Activated effector memory CD4-positive, alpha-beta T cell treated with Interleukin-2 at 50 U/mL for 16 hours (primary cell): ENCODE results near the gene SLC12A8.

Source experiments
- DNase-seq: peaks from one replicate; pipeline ENCODE4 v3.0.0-alpha.2; 2020

Gene SLC12A8

GRCh38 chr3:125212509-125213363 is at the start of gene SLC12A8:
Gene SLC12A8 (minus strand): TSS chr3:125212748. CDS start chr3:125211349, 1,399 bp downstream.
- no peak for DNase-seq

DNA sequence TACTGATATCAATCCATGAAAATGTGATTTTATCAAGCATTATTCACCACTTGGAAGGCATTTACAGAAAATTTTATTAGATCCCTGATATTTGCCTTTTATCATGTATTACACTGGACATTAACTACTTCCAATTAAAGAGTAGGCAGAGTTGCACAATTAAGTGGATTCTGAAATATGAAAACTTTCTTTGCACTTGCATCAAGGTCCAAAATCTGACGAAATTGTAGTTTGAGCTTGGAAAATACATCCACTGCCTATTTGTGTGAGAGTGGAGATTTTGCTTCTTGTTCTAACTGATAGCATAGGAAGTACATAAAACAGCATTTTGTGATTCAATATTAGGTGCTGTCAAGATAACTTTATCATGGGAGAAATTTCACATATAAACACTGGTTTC is 49.6 kb upstream of the SLC12A8 start:
- DNase-seq: no peak

DNA sequence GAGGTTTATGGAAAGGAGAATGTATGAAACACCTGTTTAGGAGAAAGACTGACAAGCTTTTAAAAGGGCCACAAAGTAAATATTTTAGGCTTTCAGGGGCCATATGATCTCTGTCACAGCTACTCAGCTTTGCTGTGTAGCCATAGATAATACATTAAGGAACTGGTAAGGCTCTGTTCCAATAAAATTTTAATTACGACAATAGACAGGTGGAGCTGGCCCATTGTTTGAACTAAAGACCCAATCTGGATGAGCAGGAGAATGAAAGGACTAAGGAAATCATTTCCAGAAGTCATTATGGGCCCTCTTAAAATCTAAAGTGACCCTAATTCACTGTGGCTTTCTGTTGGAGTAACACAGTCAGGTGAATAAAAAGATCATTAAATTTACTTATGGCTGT is 48.5 kb upstream of the SLC12A8 start:
- DNase-seq: no peak

GRCh38 chr3:125260158-125260557 is 47.6 kb upstream of the SLC12A8 start:
- no peak for DNase-seq

DNA sequence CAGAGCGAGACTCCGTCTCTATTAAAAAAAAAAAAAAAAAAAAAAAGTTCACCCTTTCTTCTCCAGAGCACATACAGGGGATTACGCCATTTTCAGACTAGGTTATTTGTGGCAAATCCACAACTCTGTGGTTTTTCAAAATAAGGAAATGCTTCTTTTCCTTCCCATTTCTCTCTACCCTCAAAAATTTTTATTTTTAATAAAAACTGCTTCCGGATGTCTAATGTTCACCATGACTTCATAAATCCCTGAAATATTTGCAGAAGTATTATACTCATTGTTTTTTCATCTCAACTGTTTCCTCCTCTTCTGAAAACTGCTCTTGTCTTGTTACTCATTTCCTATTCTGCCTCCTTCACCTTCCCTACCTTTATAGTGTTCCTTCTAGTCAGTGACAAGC is 45.0 kb upstream of the SLC12A8 start:
- no peak for DNase-seq

- DNase-seq: no peak
Measured at GRCh38 chr3:125256675-125257074, 44.1 kb upstream of the SLC12A8 start.

DNA sequence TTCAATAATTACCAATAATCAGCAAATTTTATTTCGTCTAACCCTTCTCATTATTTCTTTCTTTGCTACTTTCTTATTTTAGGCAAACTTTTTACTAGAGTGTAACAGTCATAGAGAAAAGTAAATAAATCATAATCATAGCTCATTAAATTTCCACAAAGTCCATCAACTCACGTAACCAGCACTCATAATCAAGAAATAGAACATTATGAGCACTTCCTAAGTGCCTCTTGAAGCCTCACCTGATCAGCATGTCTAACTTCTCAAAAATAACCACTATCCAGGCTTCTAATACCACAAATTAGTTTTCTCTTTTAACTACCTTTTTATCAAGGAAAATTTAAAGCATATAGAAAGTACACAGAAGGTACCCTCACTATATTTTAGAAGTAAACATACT is 38.4 kb upstream of the SLC12A8 start:
- no peak for DNase-seq

DNA sequence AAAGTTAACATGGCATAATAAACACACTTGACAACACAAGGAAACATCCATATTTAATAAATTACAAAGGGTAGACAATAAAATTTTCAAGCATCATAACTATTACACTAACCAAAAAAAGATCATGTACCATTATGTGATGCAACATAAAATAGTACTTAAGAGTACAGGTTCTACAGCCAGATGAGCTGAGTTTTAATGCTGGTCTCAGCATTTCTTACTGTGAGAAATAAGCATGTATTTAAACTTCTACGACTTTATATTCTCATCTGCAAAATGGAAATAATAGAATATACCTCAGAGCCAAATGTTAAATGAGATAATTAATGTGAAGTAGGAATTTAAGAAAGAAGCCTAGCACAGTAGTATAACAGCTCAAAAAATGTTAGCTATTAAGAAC is 33.7 kb upstream of the SLC12A8 start:
- DNase-seq: no peak

DNA sequence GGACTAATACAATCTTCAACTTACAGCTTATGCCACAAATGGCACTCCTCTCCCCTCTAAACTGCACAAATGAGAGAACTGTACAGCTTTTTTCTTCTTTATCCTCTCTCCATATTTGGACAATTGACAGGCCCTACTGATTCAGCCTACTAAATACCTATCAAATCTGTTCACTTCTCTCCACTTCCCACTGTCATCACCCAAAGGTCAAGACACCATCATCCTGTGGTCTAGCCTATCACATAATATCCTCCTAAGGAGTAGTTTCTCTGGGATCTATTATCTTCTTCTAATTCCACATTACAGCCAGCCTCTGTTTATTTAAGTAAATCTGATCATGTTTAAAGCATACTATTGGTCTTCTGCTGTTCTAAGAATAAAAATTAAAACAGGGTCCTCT is 33.0 kb upstream of the SLC12A8 start:
- no peak for DNase-seq

GRCh38 chr3:125240496-125240895 is 27.9 kb upstream of the SLC12A8 start:
- no peak for DNase-seq

GRCh38 chr3:125239266-125239665 is 26.7 kb upstream of the SLC12A8 start:
- DNase-seq: no peak

GRCh38 chr3:125238759-125239158 is 26.2 kb upstream of the SLC12A8 start:
- DNase-seq: no peak

GRCh38 chr3:125236331-125236903 is 23.9 kb upstream of the SLC12A8 start:
- DNase-seq: no peak

DNA sequence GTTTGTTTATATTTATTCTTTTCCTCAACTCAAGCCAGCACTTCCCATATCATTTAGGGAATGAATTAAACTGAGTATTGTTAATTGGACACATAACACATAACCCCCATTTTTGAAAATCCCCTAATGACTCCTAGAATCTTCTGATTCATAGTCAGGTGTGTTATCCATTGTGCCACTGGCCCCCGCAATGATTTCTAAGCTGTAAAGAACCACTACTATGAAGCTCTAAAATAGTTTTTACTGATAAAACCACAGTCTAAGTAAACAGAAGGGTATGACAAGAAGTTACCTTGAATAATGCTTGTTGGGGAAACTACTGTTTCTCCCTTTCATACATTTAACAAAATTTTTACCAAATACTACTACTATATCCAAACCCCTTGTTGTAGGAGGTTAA is 22.3 kb upstream of the SLC12A8 start:
- no peak for DNase-seq

- DNase-seq: no peak
Measured at GRCh38 chr3:125232401-125232800, 19.9 kb upstream of the SLC12A8 start.

DNA sequence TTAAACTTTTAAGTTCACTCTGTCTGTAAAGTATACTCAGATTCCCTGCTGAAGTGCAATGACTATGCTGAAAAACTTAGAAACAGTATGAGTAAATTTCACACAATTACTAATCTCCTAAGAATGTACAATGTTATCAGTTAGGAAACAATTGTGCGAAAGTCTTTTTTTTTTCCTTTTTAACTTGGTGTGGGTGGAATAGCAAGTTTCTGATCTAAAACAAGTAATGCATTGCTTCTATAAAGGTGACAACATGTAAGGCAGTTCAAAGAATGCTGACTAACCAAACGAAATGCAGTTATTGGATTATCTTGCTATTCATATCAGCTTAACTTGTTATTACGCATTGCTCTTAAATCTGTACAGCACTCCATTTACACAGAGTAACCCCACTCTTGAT is 19.3 kb upstream of the SLC12A8 start:
- no peak for DNase-seq

DNA sequence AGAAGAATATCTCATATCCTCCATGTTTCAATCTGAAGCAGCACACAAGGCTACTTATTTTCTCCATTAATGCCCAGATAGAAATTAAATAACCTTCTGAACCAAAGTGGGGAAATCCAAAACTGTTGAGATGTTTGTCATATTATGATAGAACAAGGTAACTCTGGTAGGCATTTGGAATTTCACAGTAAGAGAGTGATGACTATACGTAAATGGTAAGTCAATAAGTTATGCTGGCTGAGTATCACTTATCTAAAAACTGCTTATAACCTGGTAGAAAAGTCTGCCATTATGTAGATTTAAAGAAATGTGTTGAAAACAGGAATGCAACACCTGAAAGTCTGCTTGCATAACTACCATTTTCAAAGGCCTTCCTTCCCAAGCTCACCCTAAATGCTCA is 17.2 kb upstream of the SLC12A8 start:
- DNase-seq: no peak

GRCh38 chr3:125229168-125229567 is 16.6 kb upstream of the SLC12A8 start:
- DNase-seq: no peak

- no peak for DNase-seq
Measured at GRCh38 chr3:125221831-125222230, 9.3 kb upstream of the SLC12A8 start.

DNA sequence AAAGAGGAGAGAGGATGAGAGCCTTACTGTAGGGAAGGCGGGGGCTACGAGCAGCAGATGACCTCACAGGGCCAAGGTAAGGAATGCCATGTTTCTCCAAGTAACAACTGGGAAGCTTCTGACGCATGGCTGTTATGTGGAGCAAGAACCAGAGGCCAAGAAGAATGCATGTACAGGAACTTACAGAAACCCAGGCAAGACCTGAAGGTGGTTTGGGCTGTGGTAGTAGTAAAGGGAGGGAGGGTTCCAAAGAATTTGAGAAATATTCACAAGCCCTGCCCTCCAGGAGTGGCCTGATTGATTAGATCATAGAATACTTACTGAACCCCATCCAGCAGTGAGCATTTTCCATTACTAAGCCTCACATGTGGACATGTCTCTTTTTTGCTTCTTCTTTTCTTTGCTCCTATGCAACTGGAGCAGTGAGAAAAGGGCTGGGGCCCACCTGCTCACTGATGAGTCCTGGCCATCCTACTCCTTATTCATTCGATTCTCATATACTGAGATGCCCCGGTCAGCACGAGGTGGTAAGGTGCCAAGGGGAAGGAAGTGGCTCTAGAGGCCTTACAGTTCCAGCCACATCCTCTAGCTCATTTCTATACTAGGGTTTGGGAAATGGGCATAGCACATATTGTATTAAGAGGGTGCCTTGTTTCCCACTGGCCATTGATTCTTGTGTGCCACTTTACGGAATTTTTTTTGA is 8.3 kb upstream of the SLC12A8 start:
- no peak for DNase-seq

GRCh38 chr3:125220183-125220582 is 7.6 kb upstream of the SLC12A8 start:
- no peak for DNase-seq

- DNase-seq: no peak
Measured at GRCh38 chr3:125219261-125219701, 6.7 kb upstream of the SLC12A8 start.

DNA sequence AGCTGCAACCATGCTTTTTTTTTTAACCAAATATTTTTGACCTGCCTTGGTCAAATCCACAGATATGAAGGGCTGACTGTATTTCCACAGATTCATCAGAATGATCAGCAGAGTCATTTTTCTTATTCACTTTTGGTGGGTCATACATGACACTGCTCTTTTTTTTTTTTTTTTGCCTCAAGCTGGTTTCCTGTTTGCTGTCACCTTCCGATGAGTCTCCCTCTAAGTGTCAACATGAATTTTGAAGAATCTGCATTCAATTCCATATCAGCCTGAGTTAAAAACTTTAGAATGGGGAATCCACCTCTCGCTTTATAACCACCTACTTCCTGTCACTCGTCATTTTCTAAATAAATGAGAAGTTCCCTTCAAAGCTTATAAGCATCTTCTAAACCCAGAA is 2.2 kb upstream of the SLC12A8 start:
- DNase-seq: no peak

DNA sequence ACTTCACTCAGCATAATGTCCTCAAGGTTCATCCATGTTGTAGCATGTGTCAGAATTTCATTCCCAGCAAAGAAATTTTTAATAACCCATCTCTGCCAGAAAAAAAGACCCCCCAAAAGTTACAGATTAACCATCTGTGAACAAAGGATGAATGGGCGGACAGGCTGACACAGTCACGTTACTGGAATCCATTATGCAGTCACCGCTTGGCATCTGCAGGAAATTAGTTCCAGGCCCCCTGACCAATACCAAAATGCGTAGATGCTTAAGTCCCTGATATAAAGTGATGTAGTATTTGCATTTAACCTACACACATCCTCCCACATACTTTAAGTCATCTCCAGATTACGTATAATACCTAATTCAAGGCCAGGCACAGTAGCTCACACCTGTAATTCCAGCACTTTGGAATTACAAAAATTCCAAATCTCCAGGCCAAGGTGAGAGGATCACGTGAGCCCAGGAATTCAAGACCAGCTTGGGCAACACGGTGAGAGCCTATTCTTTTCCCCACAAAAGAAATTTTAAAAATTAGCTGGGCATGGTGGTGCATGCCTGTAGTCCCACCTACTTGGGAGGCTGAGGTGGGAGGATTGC is 1.5 kb upstream of the SLC12A8 start:
- DNase-seq: no peak
